K562 (cell line): Measurements from ENCODE around the gene ENTPD6. TPM values are rescaled to one million over a fixed set of nuclear protein-coding genes. Genes with fewer than 3 reads are reported as not detected.

ENCODE experiments used
- ATAC-seq: fragments of 200-7000 bp; cut with Tn5 transposase; 3 replicates; pipeline ENCODE4 v1.9.1; 2020; ENCODE audit warnings: moderate library complexity
- BruUV-seq: library from RNA; stranded (reverse); fragments of 400-500 nt; replicated peaks from 2 replicates; lab custom pipeline; 2021; lab: Mats Ljungman, UMichigan
- CTCF ChIA-PET: fragments of 300-600 bp; formaldehyde crosslinking; extraction: SDS; loops from one replicate; lab custom pipeline; 2021; ENCODE audit warnings: low intra/inter-chr PET ratio; lab: Yijun Ruan, JAX
- POLR2A ChIA-PET: fragments of 300-600, 350-650 bp; sonication (Branson Sonifier 250); formaldehyde crosslinking; extraction: SDS; loops from one replicate; lab custom pipeline; 2021; ENCODE audit warnings: antibody characterized with exemption, inconsistent platforms; lab: Yijun Ruan, JAX
- DNase-seq, 4 experiments: peaks; one replicate each; pipeline versions ENCODE4 v3.0.0 to v3.0.0-alpha.2; 2011 to 2018; ENCODE audit warnings: low spot score in 3 of 4, mixed read lengths in 3 of 4; ENCODE audit errors: extremely low read depth in 1 of 4
- FAIRE-seq: peaks from 2 replicates; lab custom pipeline; 2011; peaks lifted over from hg19 to GRCh38; lab: Jason Lieb, UNC
- H2AFZ ChIP-seq: 2 replicates; pipeline ENCODE4 v1.6.0; 2011; ENCODE audit warnings: low read depth, low read length, control low read depth, inconsistent platforms
- H3K27ac ChIP-seq: fragments of 200-600 bp; 3 replicates; pipeline ENCODE4 v1.8.0; 2011; ENCODE audit warnings: low read depth, mild to moderate bottlenecking, control low read depth, inconsistent platforms, low read length, moderate library complexity, mixed read lengths; ENCODE audit errors: extremely low read depth
- H3K27me3 ChIP-seq, 2 experiments: fragments of 300-600 bp in 1 of 2; 2 replicates in 1 of 2; 3 replicates in 1 of 2; pipeline versions ENCODE4 v1.6.0 to v1.8.0; 2011; ENCODE audit warnings: inconsistent platforms in 2 of 2, low read length in 2 of 2, mild to moderate bottlenecking in 1 of 2, mixed read lengths in 1 of 2, moderate library complexity in 1 of 2; ENCODE audit not compliant: control insufficient read depth in 2 of 2, insufficient read depth in 2 of 2
- H3K36me3 ChIP-seq: fragments of 300-600 bp; 3 replicates; pipeline ENCODE4 v1.8.0; 2011; ENCODE audit warnings: mild to moderate bottlenecking, low read length, inconsistent platforms; ENCODE audit not compliant: control insufficient read depth, insufficient read depth
- H3K4me1 ChIP-seq, 2 experiments: fragments of 200-600 bp in 1 of 2; replicated peaks in 1 of 2; 2 replicates in 1 of 2; 3 replicates in 1 of 2; pipeline versions ENCODE4 v1.5.1 to v1.8.0; 2011; ENCODE audit warnings: inconsistent platforms in 2 of 2, low read length in 2 of 2, mild to moderate bottlenecking in 1 of 2, mixed read lengths in 1 of 2, moderate library complexity in 1 of 2; ENCODE audit not compliant: control insufficient read depth in 2 of 2, insufficient read depth in 2 of 2
- H3K4me2 ChIP-seq: 2 replicates; pipeline ENCODE4 v1.6.1; 2011; ENCODE audit warnings: low read length, control low read depth, inconsistent platforms, mixed read lengths; ENCODE audit not compliant: insufficient read depth
- H3K4me3 ChIP-seq: fragments of 200-600 bp; sonication (generic), shearing (Covaris generic); 2 replicates; pipeline ENCODE4 v1.5.1; 2016; ENCODE audit warnings: control low read depth, inconsistent platforms
- H3K79me2 ChIP-seq: fragments of 200-600 bp; 3 replicates; pipeline ENCODE4 v1.8.0; 2011; ENCODE audit warnings: low read length, inconsistent platforms; ENCODE audit not compliant: control insufficient read depth, insufficient read depth
- H3K9ac ChIP-seq, 2 experiments: 2 replicates each; pipeline versions ENCODE4 v1.6.0 to v1.6.1; 2011; ENCODE audit warnings: low read depth in 2 of 2, low read length in 2 of 2, control low read depth in 1 of 2, inconsistent platforms in 1 of 2, mild to moderate bottlenecking in 1 of 2, mixed read lengths in 1 of 2; ENCODE audit not compliant: insufficient read depth in 1 of 2
- H3K9me1 ChIP-seq: one replicate; pipeline ENCODE4 v1.6.0; 2011; ENCODE audit warnings: inconsistent platforms, mild to moderate bottlenecking, low read length, moderate library complexity; ENCODE audit not compliant: control insufficient read depth, insufficient read depth
- H3K9me3 ChIP-seq: replicated peaks from 2 replicates; pipeline ENCODE4 v1.5.1; 2011; ENCODE audit warnings: low read depth, low read length, inconsistent platforms; ENCODE audit not compliant: control insufficient read depth, insufficient read depth
- H4K20me1 ChIP-seq: replicated peaks from 2 replicates; pipeline ENCODE4 v1.6.1; 2011; ENCODE audit warnings: low read length, inconsistent platforms, mixed read lengths; ENCODE audit not compliant: control insufficient read depth, insufficient read depth
- BCL6 ChIP-seq: fragments of 250-450 bp; sonication (Bioruptor Pico); IDR thresholded peaks from 2 replicates; pipeline ENCODE4 v1.4.0; 2020
- CHD4 ChIP-seq: fragments of 200-600 bp; sonication (generic); IDR thresholded peaks from 3 replicates; pipeline ENCODE4 v1.6.1; 2012; ENCODE audit warnings: low read depth, mild to moderate bottlenecking, mixed read lengths, low read length, inconsistent platforms; ENCODE audit not compliant: insufficient read depth, insufficient replicate concordance, poor library complexity, severe bottlenecking
- DPF2 ChIP-seq: fragments of 450-650 bp; IDR thresholded peaks from 2 replicates; pipeline ENCODE4 v1.6.1; 2016
- ESRRB ChIP-seq: fragments of 250-450 bp; sonication (Bioruptor Pico); IDR thresholded peaks from 2 replicates; pipeline ENCODE4 v1.5.0; 2020; ENCODE audit warnings: mild to moderate bottlenecking, moderate library complexity, borderline replicate concordance
- GMEB1 ChIP-seq: fragments of 250-450 bp; sonication (Bioruptor Pico); IDR thresholded peaks from 2 replicates; pipeline ENCODE4 v1.4.0; 2020; ENCODE audit warnings: mild to moderate bottlenecking
- KDM2B ChIP-seq: fragments of 250-450 bp; sonication (Bioruptor Pico); IDR thresholded peaks from 2 replicates; pipeline ENCODE4 v1.8.0; 2021; ENCODE audit warnings: mild to moderate bottlenecking, moderate library complexity
- MTA2 ChIP-seq: fragments of 450-650 bp; IDR thresholded peaks from 2 replicates; pipeline ENCODE4 v1.6.1; 2016; ENCODE audit warnings: low read depth
- MTF1 ChIP-seq: fragments of 250-450 bp; sonication (Bioruptor Pico); IDR thresholded peaks from 2 replicates; pipeline ENCODE4 v1.9.0; 2021; ENCODE audit warnings: moderate library complexity, mild to moderate bottlenecking, inconsistent platforms, borderline replicate concordance
- NR2F6 ChIP-seq: fragments of 450-650 bp; formaldehyde crosslinking; IDR thresholded peaks from 2 replicates; pipeline ENCODE4 v1.4.0; 2020; ENCODE audit warnings: mild to moderate bottlenecking
- POLR2AphosphoS5 ChIP-seq: IDR thresholded peaks from 2 replicates; pipeline ENCODE4 v1.6.1; 2011; ENCODE audit warnings: mild to moderate bottlenecking, low read depth, low read length, moderate library complexity; ENCODE audit not compliant: control insufficient read depth, insufficient read depth
- STAT6 ChIP-seq: sonication (generic); formaldehyde crosslinking; IDR thresholded peaks from 2 replicates; pipeline ENCODE4 v1.8.1; 2023; ENCODE audit warnings: mild to moderate bottlenecking, missing genetic modification reagents
- TAL1 ChIP-seq: fragments of 450-650 bp; IDR thresholded peaks from 2 replicates; pipeline ENCODE4 v1.6.1; 2016; ENCODE audit warnings: mild to moderate bottlenecking
- TCF7 ChIP-seq: sonication (generic); IDR thresholded peaks from 2 replicates; pipeline ENCODE4 v1.6.1; 2016; ENCODE audit warnings: antibody characterized with exemption, borderline replicate concordance
- ZNF431 ChIP-seq: sonication (generic); formaldehyde crosslinking; IDR thresholded peaks from 2 replicates; pipeline ENCODE4 v1.8.0; 2022; ENCODE audit warnings: mild to moderate bottlenecking, missing genetic modification reagents
- ZNF699 ChIP-seq: fragments of 250-450 bp; sonication (Bioruptor Pico); IDR thresholded peaks from 2 replicates; pipeline ENCODE4 v1.8.0; 2021; ENCODE audit warnings: mild to moderate bottlenecking, moderate library complexity; ENCODE audit not compliant: insufficient replicate concordance
- WGBS: fragments of 100-300 bp; shearing (Covaris generic); methylation state at CpG from one replicate; pipeline ENCODE4 v1.1.6; 2016; ENCODE audit warnings: low coverage, mixed read lengths; ENCODE audit not compliant: insufficient coverage; ENCODE audit errors: missing lambda C conversion rate; 5-methylcytosine and 5-hydroxymethylcytosine counted together
- in situ Hi-C: fragments of 300-500 bp; cut with MboI; formaldehyde crosslinking; loops from 4 replicates; pipeline ENCODE4 v1.15.0; 2018; ENCODE audit warnings: inconsistent platforms, mixed read lengths
- intact Hi-C: fragments of 100-400 bp; cut with micrococcal nuclease; formaldehyde crosslinking; loops from 2 replicates; pipeline ENCODE4 v1.14.2; 2022
- polyA plus RNA-seq, 8 experiments: library from polyadenylated mRNA; depleted of rRNA in 4 of 8; stranded (reverse) in 5 of 8; unstranded in 3 of 8; fragments of >200 nt; fragmentation: Nextera tagmentation in 2 of 8; fragmentation: Illumina TruSeq in 1 of 8; extraction: Ambion mirVana in 2 of 8; extraction: Trizol in 1 of 8; gene quantifications; 2 replicates each; pipeline versions ENCODE4 v1.2.1 to v1.2.3, GENCODE V29; 2011 to 2014; ENCODE audit warnings: inconsistent platforms in 1 of 8, missing spikeins in 1 of 8
- total RNA-seq, 7 experiments: library from RNA; depleted of rRNA in 6 of 7; stranded (reverse); fragments of >200 nt in 6 of 7; fragmentation: Illumina TruSeq in 2 of 7; extraction: Trizol in 2 of 7; gene quantifications; 2 replicates each; pipeline versions ENCODE4 v1.2.1 to v1.2.3, GENCODE V29; 2011 to 2021; ENCODE audit warnings: low replicate concordance in 1 of 7
- TF ChIP-seq, protein P1 (sequence below): fragments of 450-650 bp; formaldehyde crosslinking; IDR thresholded peaks from 2 replicates; pipeline ENCODE4 v1.4.0; 2020; ENCODE audit warnings: mild to moderate bottlenecking, mixed read lengths
- TF ChIP-seq, protein P2 (sequence below), 2 experiments: fragments of 450-650 bp; conservative IDR thresholded peaks; 2 replicates each; pipeline ENCODE4 v1.6.1; 2017; ENCODE audit warnings: mild to moderate bottlenecking in 2 of 2, moderate library complexity in 2 of 2

ENTPD6 gene
- total and polyA plus RNA-seq, 9 of the 15 experiments (the other 6 are each of a cell fraction or from before 2014, with no cell fraction given) = 0.82 to 36.8 (median 22.4) TPM

GRCh38 chr20:25158043-25158442 lies 37.5 kb upstream of the ENTPD6 start:
- no peaks in the 10 kb centered on the region for H3K79me2 ChIP-seq
- H3K4me1 ChIP-seq = no peaks in the 10 kb centered on the region
- intact Hi-C loops (no loop called here), in situ Hi-C loops (no loop called here)
- H3K4me3 ChIP-seq = no peak overlapping the region
- H3K36me3 ChIP-seq = no peaks in the 10 kb centered on the region
- CTCF ChIA-PET = no interaction called here
- BruUV-seq = no TSS peak
- peaks cover 0 to 2% of the 10 kb centered on the region in 2 experiments; a peak in 1 of 5 replicates for H3K27me3 ChIP-seq
- H3K9me1 ChIP-seq = no peaks in the 10 kb centered on the region
- FAIRE-seq (no peak), ATAC-seq (no peak), DNase-seq (no peak)
- no peaks in the 10 kb centered on the region for H3K9me3 ChIP-seq
- no peak overlapping the region for H3K27ac ChIP-seq
- no peaks in the 10 kb centered on the region for H4K20me1 ChIP-seq
- H2AFZ ChIP-seq = no peak overlapping the region
- no peak overlapping the region for H3K4me2 ChIP-seq
- no peak overlapping the region for H3K9ac ChIP-seq
- POLR2A ChIA-PET = no interaction called here
- WGBS = 0% methylated on average over 1 of the region's 1 CpG
- TF ChIP-seq MTF1 = no peak
- TF ChIP-seq ESRRB = no peak
- TF ChIP-seq DPF2 = no peak
- TF ChIP-seq CHD4 = no peak
- TF ChIP-seq MTA2 = no peak
- no peak for TF ChIP-seq ZNF699 (CRISPR knock-in tag)
- no peak for TF ChIP-seq NR2F6 (CRISPR knock-in tag)
- no peak for TF ChIP-seq STAT6 (CRISPR knock-in tag)
- no peak for TF ChIP-seq ZNF431 (CRISPR knock-in tag)
- TF ChIP-seq, protein P1, sequence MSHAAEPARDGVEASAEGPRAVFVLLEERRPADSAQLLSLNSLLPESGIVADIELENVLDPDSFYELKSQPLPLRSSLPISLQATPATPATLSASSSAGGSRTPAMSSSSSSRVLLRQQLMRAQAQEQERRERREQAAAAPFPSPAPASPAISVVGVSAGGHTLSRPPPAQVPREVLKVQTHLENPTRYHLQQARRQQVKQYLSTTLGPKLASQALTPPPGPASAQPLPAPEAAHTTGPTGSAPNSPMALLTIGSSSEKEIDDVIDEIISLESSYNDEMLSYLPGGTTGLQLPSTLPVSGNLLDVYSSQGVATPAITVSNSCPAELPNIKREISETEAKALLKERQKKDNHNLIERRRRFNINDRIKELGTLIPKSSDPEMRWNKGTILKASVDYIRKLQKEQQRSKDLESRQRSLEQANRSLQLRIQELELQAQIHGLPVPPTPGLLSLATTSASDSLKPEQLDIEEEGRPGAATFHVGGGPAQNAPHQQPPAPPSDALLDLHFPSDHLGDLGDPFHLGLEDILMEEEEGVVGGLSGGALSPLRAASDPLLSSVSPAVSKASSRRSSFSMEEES (CRISPR knock-in tag) = no peak
- TF ChIP-seq GMEB1 (CRISPR knock-in tag) = no peak
- no peak for TF ChIP-seq POLR2AphosphoS5
- TF ChIP-seq TCF7 = no peak
- TF ChIP-seq, protein P2, sequence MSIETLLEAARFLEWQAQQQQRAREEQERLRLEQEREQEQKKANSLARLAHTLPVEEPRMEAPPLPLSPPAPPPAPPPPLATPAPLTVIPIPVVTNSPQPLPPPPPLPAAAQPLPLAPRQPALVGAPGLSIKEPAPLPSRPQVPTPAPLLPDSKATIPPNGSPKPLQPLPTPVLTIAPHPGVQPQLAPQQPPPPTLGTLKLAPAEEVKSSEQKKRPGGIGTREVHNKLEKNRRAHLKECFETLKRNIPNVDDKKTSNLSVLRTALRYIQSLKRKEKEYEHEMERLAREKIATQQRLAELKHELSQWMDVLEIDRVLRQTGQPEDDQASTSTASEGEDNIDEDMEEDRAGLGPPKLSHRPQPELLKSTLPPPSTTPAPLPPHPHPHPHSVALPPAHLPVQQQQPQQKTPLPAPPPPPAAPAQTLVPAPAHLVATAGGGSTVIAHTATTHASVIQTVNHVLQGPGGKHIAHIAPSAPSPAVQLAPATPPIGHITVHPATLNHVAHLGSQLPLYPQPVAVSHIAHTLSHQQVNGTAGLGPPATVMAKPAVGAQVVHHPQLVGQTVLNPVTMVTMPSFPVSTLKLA (conservative IDR thresholded peaks at IDR 0.05) = no peak
- no peak for TF ChIP-seq KDM2B (CRISPR knock-in tag)
- no peak for TF ChIP-seq TAL1
- no peak for TF ChIP-seq BCL6 (CRISPR knock-in tag)
